Ovary (tissue), 3 donors: Measurements from ENCODE around the gene SLC66A3.

ENCODE experiments used
- EP300 ChIP-seq: sonication (generic); formaldehyde crosslinking; IDR thresholded peaks from one replicate; pipeline ENCODE4 v1.6.1; 2017; ENCODE audit warnings: antibody characterized with exemption
- TF ChIP-seq, protein P1 (sequence below), 3 donors: fragments of 450-650 bp in 2 of 3; fragments of 200-600 bp in 1 of 3; IDR thresholded peaks; one replicate each; pipeline versions ENCODE4 v1.5.1 to v1.8.0; 2016 to 2022; ENCODE audit warnings: antibody characterized with exemption in 3 of 3, mild to moderate bottlenecking in 1 of 3
- donor health status: DM: no; HTN: no; CAD: no.

DNA sequence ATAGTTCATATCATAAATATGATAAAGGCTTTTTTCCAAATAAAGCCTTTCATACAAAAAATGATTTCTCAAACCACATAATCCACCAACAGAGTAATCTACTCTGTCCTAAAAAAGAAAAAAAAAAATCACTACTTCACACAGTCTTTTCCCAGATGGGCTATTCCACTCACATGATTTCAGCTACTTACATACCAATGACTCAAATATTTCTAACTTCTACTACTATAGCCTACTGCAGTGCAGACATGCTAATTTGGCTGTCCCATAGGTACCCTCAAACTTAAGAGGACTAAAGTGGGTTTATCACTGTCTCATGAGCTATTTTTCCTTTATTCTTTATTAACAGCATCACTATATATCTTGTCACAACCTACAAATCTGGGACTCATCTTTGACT, 57.4 kb downstream of the SLC66A3 start:
- TF ChIP-seq, protein P1, sequence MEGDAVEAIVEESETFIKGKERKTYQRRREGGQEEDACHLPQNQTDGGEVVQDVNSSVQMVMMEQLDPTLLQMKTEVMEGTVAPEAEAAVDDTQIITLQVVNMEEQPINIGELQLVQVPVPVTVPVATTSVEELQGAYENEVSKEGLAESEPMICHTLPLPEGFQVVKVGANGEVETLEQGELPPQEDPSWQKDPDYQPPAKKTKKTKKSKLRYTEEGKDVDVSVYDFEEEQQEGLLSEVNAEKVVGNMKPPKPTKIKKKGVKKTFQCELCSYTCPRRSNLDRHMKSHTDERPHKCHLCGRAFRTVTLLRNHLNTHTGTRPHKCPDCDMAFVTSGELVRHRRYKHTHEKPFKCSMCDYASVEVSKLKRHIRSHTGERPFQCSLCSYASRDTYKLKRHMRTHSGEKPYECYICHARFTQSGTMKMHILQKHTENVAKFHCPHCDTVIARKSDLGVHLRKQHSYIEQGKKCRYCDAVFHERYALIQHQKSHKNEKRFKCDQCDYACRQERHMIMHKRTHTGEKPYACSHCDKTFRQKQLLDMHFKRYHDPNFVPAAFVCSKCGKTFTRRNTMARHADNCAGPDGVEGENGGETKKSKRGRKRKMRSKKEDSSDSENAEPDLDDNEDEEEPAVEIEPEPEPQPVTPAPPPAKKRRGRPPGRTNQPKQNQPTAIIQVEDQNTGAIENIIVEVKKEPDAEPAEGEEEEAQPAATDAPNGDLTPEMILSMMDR (IDR thresholded peaks at IDR 0.05), result no peak
- no peak for TF ChIP-seq EP300
